Measurements from ENCODE around the gene COX7B.

- TF ChIP-seq EZH2phosphoT487 (IDR thresholded peaks at IDR 0.05; ENCODE audit: low read depth): no peak
- TF ChIP-seq, protein P1, sequence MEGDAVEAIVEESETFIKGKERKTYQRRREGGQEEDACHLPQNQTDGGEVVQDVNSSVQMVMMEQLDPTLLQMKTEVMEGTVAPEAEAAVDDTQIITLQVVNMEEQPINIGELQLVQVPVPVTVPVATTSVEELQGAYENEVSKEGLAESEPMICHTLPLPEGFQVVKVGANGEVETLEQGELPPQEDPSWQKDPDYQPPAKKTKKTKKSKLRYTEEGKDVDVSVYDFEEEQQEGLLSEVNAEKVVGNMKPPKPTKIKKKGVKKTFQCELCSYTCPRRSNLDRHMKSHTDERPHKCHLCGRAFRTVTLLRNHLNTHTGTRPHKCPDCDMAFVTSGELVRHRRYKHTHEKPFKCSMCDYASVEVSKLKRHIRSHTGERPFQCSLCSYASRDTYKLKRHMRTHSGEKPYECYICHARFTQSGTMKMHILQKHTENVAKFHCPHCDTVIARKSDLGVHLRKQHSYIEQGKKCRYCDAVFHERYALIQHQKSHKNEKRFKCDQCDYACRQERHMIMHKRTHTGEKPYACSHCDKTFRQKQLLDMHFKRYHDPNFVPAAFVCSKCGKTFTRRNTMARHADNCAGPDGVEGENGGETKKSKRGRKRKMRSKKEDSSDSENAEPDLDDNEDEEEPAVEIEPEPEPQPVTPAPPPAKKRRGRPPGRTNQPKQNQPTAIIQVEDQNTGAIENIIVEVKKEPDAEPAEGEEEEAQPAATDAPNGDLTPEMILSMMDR (IDR thresholded peaks at IDR 0.05; ENCODE audit: low read depth, low read length): no peak
Measured at GRCh38 chrX:77930581-77930980, 31.3 kb downstream of the COX7B start.

Measured in OCI-LY3 (cell line).